HepG2 (cell line): ENCODE data around the gene PACS1. TPM values are rescaled to one million over a fixed set of nuclear protein-coding genes. Genes with fewer than 3 reads are reported as not detected.

Experiments used
- ATAC-seq: fragments of 200-7000 bp; cut with Tn5 transposase; 3 replicates; pipeline ENCODE4 v1.9.1; 2020; ENCODE audit warnings: mild to moderate bottlenecking, moderate library complexity
- BruUV-seq: library from RNA; stranded (reverse); fragments of 400-500 nt; replicated peaks from 2 replicates; lab custom pipeline; 2021; lab: Mats Ljungman, UMichigan
- CTCF ChIA-PET: fragments of 300-600 bp; formaldehyde crosslinking; extraction: SDS; loops from one replicate; lab custom pipeline; 2021; ENCODE audit warnings: low total read pairs, inconsistent platforms, low intra/inter-chr PET ratio; lab: Yijun Ruan, JAX
- POLR2A ChIA-PET: fragments of 350-600 bp; sonication (Branson Sonifier 250); formaldehyde crosslinking; loops from one replicate; lab custom pipeline; 2020; ENCODE audit warnings: antibody characterized with exemption, inconsistent platforms; lab: Yijun Ruan, JAX
- DNase-seq: peaks from one replicate; pipeline ENCODE4 v3.0.0-alpha.2; 2015; ENCODE audit warnings: low spot score
- FAIRE-seq: peaks from 3 replicates; lab custom pipeline; 2011; peaks lifted over from hg19 to GRCh38; lab: Jason Lieb, UNC
- H2AFZ ChIP-seq: one replicate; pipeline ENCODE4 v1.6.1; 2011; ENCODE audit warnings: low read length, inconsistent platforms
- H3K27ac ChIP-seq: fragments of 300-600 bp; 3 replicates; pipeline ENCODE4 v1.8.0; 2011; ENCODE audit warnings: mixed run types, mild to moderate bottlenecking, mixed read lengths, low read length, inconsistent platforms; ENCODE audit not compliant: insufficient read depth; ENCODE audit errors: extremely low read length
- H3K27me3 ChIP-seq, 2 experiments: fragments of 200-600 bp in 1 of 2; 2 replicates in 1 of 2; 3 replicates in 1 of 2; pipeline versions ENCODE4 v1.6.0 to v1.8.0; 2011; ENCODE audit warnings: low read length in 2 of 2, mild to moderate bottlenecking in 2 of 2, moderate library complexity in 2 of 2, inconsistent platforms in 1 of 2; ENCODE audit not compliant: insufficient read depth in 2 of 2, control insufficient read depth in 1 of 2
- H3K36me3 ChIP-seq, 2 experiments: fragments of 200-600 bp in 1 of 2; replicated peaks in 1 of 2; 2 replicates in 1 of 2; 3 replicates in 1 of 2; pipeline versions ENCODE4 v1.5.1 to v1.8.0; 2011; ENCODE audit warnings: low read length in 2 of 2, inconsistent platforms in 1 of 2; ENCODE audit not compliant: insufficient read depth in 2 of 2, control insufficient read depth in 1 of 2
- H3K4me1 ChIP-seq: 2 replicates; pipeline ENCODE4 v1.5.1; 2012; ENCODE audit warnings: low read length, inconsistent platforms; ENCODE audit not compliant: insufficient read depth
- H3K4me2 ChIP-seq: 2 replicates; pipeline ENCODE4 v1.6.0; 2011; ENCODE audit warnings: low read depth, low read length, inconsistent platforms
- H3K4me3 ChIP-seq, 3 experiments: fragments of 200-600 bp in 1 of 3; sonication (generic), shearing (Covaris generic) in 1 of 3; replicated peaks in 1 of 3; 2 replicates each; pipeline ENCODE4 v1.5.1; 2011 to 2016; ENCODE audit warnings: low read length in 3 of 3, inconsistent platforms in 2 of 3, low read depth in 2 of 3, mild to moderate bottlenecking in 2 of 3, control low read depth in 1 of 3, mixed read lengths in 1 of 3; ENCODE audit not compliant: insufficient read depth in 1 of 3
- H3K79me2 ChIP-seq: one replicate; pipeline ENCODE4 v1.6.1; 2011; ENCODE audit warnings: low read length, inconsistent platforms; ENCODE audit not compliant: insufficient read depth
- H3K9ac ChIP-seq: 2 replicates; pipeline ENCODE4 v1.6.0; 2011; ENCODE audit warnings: mild to moderate bottlenecking, low read depth, low read length, inconsistent platforms; ENCODE audit not compliant: insufficient read depth
- H3K9me3 ChIP-seq: 2 replicates; pipeline ENCODE4 v1.5.1; 2012; ENCODE audit warnings: mild to moderate bottlenecking, low read length
- H4K20me1 ChIP-seq: 2 replicates; pipeline ENCODE4 v1.6.0; 2011; ENCODE audit warnings: inconsistent platforms, mild to moderate bottlenecking, low read length, moderate library complexity; ENCODE audit not compliant: insufficient read depth
- AFF4 ChIP-seq: sonication (generic); formaldehyde crosslinking; IDR thresholded peaks from 2 replicates; pipeline ENCODE4 v1.4.0; 2020; ENCODE audit warnings: missing genetic modification reagents
- CAMTA2 ChIP-seq: sonication (generic); formaldehyde crosslinking; IDR thresholded peaks from 2 replicates; pipeline ENCODE4 v1.4.0; 2020; ENCODE audit warnings: mild to moderate bottlenecking, missing genetic modification reagents, borderline replicate concordance
- EED ChIP-seq: sonication (generic); formaldehyde crosslinking; IDR thresholded peaks from 2 replicates; pipeline ENCODE4 v1.5.0; 2020; ENCODE audit warnings: mild to moderate bottlenecking, missing genetic modification reagents
- FOXC1 ChIP-seq: sonication (generic); formaldehyde crosslinking; IDR thresholded peaks from 2 replicates; pipeline ENCODE4 v1.8.0; 2022; ENCODE audit warnings: mild to moderate bottlenecking, missing genetic modification reagents, borderline replicate concordance
- HMGXB3 ChIP-seq: sonication (generic); formaldehyde crosslinking; IDR thresholded peaks from 2 replicates; pipeline ENCODE4 v1.4.0; 2020; ENCODE audit warnings: missing genetic modification reagents, borderline replicate concordance
- KDM1A ChIP-seq: IDR thresholded peaks from 2 replicates; pipeline ENCODE4 v1.6.1; 2016; ENCODE audit warnings: missing compliant biosample characterization
- NR2C2 ChIP-seq: sonication (generic); formaldehyde crosslinking; IDR thresholded peaks from 2 replicates; pipeline ENCODE4 v1.4.0; 2020; ENCODE audit warnings: missing genetic modification reagents, mild to moderate bottlenecking, moderate library complexity, borderline replicate concordance
- PHF8 ChIP-seq: sonication (generic); formaldehyde crosslinking; IDR thresholded peaks from 2 replicates; pipeline ENCODE4 v1.5.0; 2020; ENCODE audit warnings: missing genetic modification reagents
- ZNF280B ChIP-seq: sonication (generic); formaldehyde crosslinking; IDR thresholded peaks from 2 replicates; pipeline ENCODE4 v1.5.0; 2020; ENCODE audit warnings: missing genetic modification reagents, mild to moderate bottlenecking, borderline replicate concordance
- ZNF333 ChIP-seq: sonication (generic); formaldehyde crosslinking; IDR thresholded peaks from 2 replicates; pipeline ENCODE4 v1.4.0; 2020; ENCODE audit warnings: mild to moderate bottlenecking, missing genetic modification reagents, borderline replicate concordance
- ZNF605 ChIP-seq: sonication (generic); formaldehyde crosslinking; IDR thresholded peaks from 2 replicates; pipeline ENCODE4 v1.8.0; 2022; ENCODE audit warnings: mild to moderate bottlenecking, missing genetic modification reagents
- ZNF619 ChIP-seq: sonication (generic); formaldehyde crosslinking; IDR thresholded peaks from 2 replicates; pipeline ENCODE4 v1.4.0; 2020; ENCODE audit warnings: mild to moderate bottlenecking, missing genetic modification reagents
- WGBS: methylation state at CpG from one replicate; pipeline ENCODE4 v1.1.6; 2017; ENCODE audit warnings: low lambda C conversion rate; 5-methylcytosine and 5-hydroxymethylcytosine counted together
- in situ Hi-C: cut with HindIII; loops from 2 replicates; pipeline ENCODE4 v1.10.0; 2017; ENCODE audit warnings: low pct_unique_long_range_greater_than_20kb; ENCODE audit not compliant: extremely low pct_ligation_motif_present
- intact Hi-C: fragments of 100-400 bp; cut with micrococcal nuclease; formaldehyde crosslinking; loops from one replicate; pipeline ENCODE4 v1.10.0; 2022; ENCODE audit not compliant: unreplicated experiment
- polyA plus RNA-seq, 8 experiments: library from polyadenylated mRNA; depleted of rRNA in 3 of 8; stranded (reverse) in 7 of 8; unstranded in 1 of 8; fragments of >200 nt; fragmentation: Illumina TruSeq in 4 of 8; extraction: Trizol in 4 of 8; gene quantifications; 2 replicates each; pipeline versions ENCODE4 v1.2.1 to v1.2.3, GENCODE V29; 2011 to 2016; ENCODE audit warnings: low read depth in 4 of 8, missing spikeins in 1 of 8, mixed read lengths in 1 of 8; ENCODE audit not compliant: insufficient read depth in 1 of 8
- total RNA-seq, 5 experiments: library from RNA; depleted of rRNA; stranded (reverse); fragments of >200 nt; fragmentation: Illumina TruSeq; extraction: Trizol; gene quantifications; 2 replicates each; pipeline ENCODE4 v1.2.3, GENCODE V29; 2016; ENCODE audit warnings: low read depth in 1 of 5

The PACS1 gene
- total and polyA plus RNA-seq, 2 of the 13 experiments (the other 11 are each of a cell fraction or from before 2014, with no cell fraction given), result 7.6 to 8.6 TPM

GRCh38 chr11:66287889-66288670 lies 218.0 kb downstream of the PACS1 start:
- ATAC-seq, result peak; percentile 22
- intact Hi-C loops, result loop anchor here (2.0 kb wide), 1 partner anchor 19 kb away; the partner anchor contains the start of gene RAB1B
- peak; percentile 39 for DNase-seq
- in situ Hi-C loops, result no loop called here
- Histone ChIP-seq H3K9ac (peak overlapping the region; percentile 96), H3K4me1 (peaks cover 61% of the 10 kb centered on the region), H3K9me3 (no peaks in the 10 kb centered on the region), H4K20me1 (no peaks in the 10 kb centered on the region), H3K27ac (peak overlapping the region; percentile 97), H3K36me3 (peaks cover 5 to 23% of the 10 kb centered on the region in 2 experiments; a peak in 4 of 5 replicates), H3K4me3 (peak overlapping the region; percentile 79 to 95 (median 88)), H3K79me2 (peaks cover 29% of the 10 kb centered on the region), H3K27me3 (peaks cover 0 to 17% of the 10 kb centered on the region in 2 experiments; a peak in 4 of 5 replicates), H2AFZ (no peak overlapping the region), H3K4me2 (peak overlapping the region; percentile 94)
- WGBS, result 1% methylated on average over 6 of the region's 20 CpGs
- BruUV-seq, result TSS peak; percentile 67
- FAIRE-seq, result no peak
- POLR2A ChIA-PET, result interaction anchor here (0.8 to 5.7 kb wide), 17 partner anchors 8 to 397 kb away, joined by 3 to 121 read pairs (median 6); partner anchors contain the start of genes CCDC85B, CD248, DPP3 and MRPL11
- CTCF ChIA-PET, result interaction anchor here (1.0 kb wide), 1 partner anchor 21 kb away, joined by 3 read pairs; no protein-coding TSS in a partner anchor
- TF ChIP-seq CAMTA2 (CRISPR knock-in tag) (0 out of 2 replicates have a peak, but pooled peaks have one; percentile 35), PHF8 (CRISPR knock-in tag) (peak; percentile 49; the same call in 1 of the 2 replicates), ZNF619 (CRISPR knock-in tag) (no peak), ZNF605 (0 out of 2 replicates have a peak, but pooled peaks have one; percentile 28), ZNF333 (CRISPR knock-in tag) (peak; percentile 39; the same call in 1 of the 2 replicates), EED (CRISPR knock-in tag) (0 out of 2 replicates have a peak, but pooled peaks have one; percentile 31), AFF4 (no peak), NR2C2 (CRISPR knock-in tag) (0 out of 2 replicates have a peak, but pooled peaks have one; percentile 8), HMGXB3 (CRISPR knock-in tag) (0 out of 2 replicates have a peak, but pooled peaks have one; percentile 4), ZNF280B (peak; percentile 32; the same call in 1 of the 2 replicates), FOXC1 (0 out of 2 replicates have a peak, but pooled peaks have one; percentile 16), KDM1A (CRISPR knock-in tag) (no peak)
